ENCODE measurements around the gene CYP2B6.
"Not testable (repeated sequence)": the region's sequence is repeated elsewhere in the genome, so short reads cannot be mapped to it uniquely, and the experiment has no call there.

DNA sequence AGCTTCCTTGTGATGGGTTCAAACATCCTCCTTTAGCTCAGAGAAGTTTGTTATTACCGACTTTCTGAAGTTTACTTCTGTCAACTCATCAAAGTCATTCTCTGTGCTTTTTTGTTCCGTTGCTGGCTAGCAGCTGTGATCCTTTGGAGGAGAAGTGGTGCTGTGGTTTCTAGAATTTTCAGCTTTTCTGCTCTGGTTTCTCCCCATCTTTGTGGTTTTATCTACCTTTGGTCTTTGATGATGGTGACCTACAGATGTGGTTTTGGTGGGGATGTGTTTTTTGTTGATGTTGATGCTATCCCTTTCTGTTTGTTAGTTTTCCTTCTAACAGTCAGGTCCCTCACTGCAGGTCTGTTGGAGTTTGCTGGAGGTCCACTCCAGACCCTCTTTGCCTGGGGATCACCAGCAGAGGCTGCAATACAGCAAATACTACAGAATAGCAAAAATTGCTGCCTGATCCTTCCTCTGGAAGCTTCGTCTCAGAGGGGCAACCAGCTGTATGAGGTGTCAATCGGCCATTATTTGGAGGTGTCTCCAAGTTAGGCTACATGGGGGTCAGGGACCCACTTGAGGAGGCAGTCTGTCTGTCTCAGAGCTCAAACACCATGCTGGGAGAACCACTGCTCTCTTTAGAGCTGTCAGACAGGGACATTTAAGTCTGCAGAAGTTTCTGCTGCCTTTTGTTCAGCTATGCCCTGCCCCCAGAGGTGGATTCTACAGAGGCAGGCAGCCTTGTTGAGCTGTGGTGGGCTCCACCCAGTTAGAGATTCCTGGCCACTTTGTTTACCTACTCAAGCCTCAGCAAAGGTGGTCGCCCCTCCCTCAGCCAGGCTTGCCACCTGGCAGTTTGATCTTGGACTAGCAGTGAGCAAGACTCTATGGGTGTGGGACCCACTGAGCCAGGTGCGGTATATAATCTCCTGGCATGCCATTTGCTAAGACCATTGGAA lies 20.4 kb upstream of the CYP2B6 start:
- TF ChIP-seq, protein P1, sequence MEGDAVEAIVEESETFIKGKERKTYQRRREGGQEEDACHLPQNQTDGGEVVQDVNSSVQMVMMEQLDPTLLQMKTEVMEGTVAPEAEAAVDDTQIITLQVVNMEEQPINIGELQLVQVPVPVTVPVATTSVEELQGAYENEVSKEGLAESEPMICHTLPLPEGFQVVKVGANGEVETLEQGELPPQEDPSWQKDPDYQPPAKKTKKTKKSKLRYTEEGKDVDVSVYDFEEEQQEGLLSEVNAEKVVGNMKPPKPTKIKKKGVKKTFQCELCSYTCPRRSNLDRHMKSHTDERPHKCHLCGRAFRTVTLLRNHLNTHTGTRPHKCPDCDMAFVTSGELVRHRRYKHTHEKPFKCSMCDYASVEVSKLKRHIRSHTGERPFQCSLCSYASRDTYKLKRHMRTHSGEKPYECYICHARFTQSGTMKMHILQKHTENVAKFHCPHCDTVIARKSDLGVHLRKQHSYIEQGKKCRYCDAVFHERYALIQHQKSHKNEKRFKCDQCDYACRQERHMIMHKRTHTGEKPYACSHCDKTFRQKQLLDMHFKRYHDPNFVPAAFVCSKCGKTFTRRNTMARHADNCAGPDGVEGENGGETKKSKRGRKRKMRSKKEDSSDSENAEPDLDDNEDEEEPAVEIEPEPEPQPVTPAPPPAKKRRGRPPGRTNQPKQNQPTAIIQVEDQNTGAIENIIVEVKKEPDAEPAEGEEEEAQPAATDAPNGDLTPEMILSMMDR (IDR thresholded peaks at IDR 0.05): not testable (repeated sequence)
- not testable (repeated sequence) for TF ChIP-seq POLR2A (IDR thresholded peaks at IDR 0.05)
